Upper lobe of left lung (tissue), 6 donors: ENCODE measurements around the gene DSCAM. TPM values are rescaled to one million over a fixed set of nuclear protein-coding genes. Genes with fewer than 3 reads are reported as not detected.

Experiments used
- ATAC-seq, 2 donors: fragments of 200-7000 bp; cut with Tn5 transposase; one replicate each; pipeline ENCODE4 v1.9.1; 2022; ENCODE audit warnings: mild to moderate bottlenecking in 2 of 2, moderate library complexity in 2 of 2; ENCODE audit not compliant: low FRiP score in 2 of 2
- DNase-seq, 2 donors: peaks; one replicate each; pipeline ENCODE4 v3.0.0-alpha.2; 2019 to 2020
- H3K27ac ChIP-seq, 4 donors: fragments of 200-600 bp; sonication (generic); one replicate each; pipeline ENCODE4 v1.5.1; 2016 to 2019
- H3K27me3 ChIP-seq, 4 donors: fragments of 200-600 bp; sonication (generic); one replicate each; pipeline ENCODE4 v1.5.1; 2017 to 2019
- H3K36me3 ChIP-seq, 4 donors: fragments of 200-600 bp; sonication (generic); one replicate each; pipeline ENCODE4 v1.5.1; 2016 to 2019
- H3K4me1 ChIP-seq, 4 donors: fragments of 200-600 bp; sonication (generic); one replicate each; pipeline ENCODE4 v1.5.1; 2018 to 2019
- H3K4me3 ChIP-seq, 4 donors: fragments of 200-600 bp; sonication (generic); one replicate each; pipeline ENCODE4 v1.5.1; 2017 to 2019; ENCODE audit warnings: mild to moderate bottlenecking in 2 of 4, moderate library complexity in 1 of 4
- H3K9me3 ChIP-seq, 4 donors: fragments of 200-600 bp; sonication (generic); one replicate each; pipeline ENCODE4 v1.5.1; 2018 to 2019
- EP300 ChIP-seq, 4 donors: sonication (generic); formaldehyde crosslinking; IDR thresholded peaks; one replicate each; pipeline ENCODE4 v1.5.1; 2017; ENCODE audit warnings: antibody characterized with exemption in 4 of 4, control low read depth in 2 of 4
- POLR2A ChIP-seq, 4 donors: fragments of 450-650 bp; IDR thresholded peaks; one replicate each; pipeline ENCODE4 v1.5.1; 2016 to 2017; ENCODE audit warnings: antibody characterized with exemption in 4 of 4, mild to moderate bottlenecking in 2 of 4
- POLR2AphosphoS5 ChIP-seq, 2 donors: sonication (generic); formaldehyde crosslinking; IDR thresholded peaks; one replicate each; pipeline ENCODE4 v1.5.1; 2017; ENCODE audit warnings: antibody characterized with exemption in 2 of 2
- WGBS, 2 donors: methylation state at CpG; one replicate each; pipeline ENCODE4 v1.1.5; 2017 to 2018; 5-methylcytosine and 5-hydroxymethylcytosine counted together
- total RNA-seq, 6 donors: library from RNA; depleted of rRNA in 4 of 6; stranded (reverse); fragments of >200 nt in 4 of 6; gene quantifications; one replicate each; pipeline versions ENCODE4 v1.1.0 to v1.2.1, GENCODE V29; 2016 to 2021
- TF ChIP-seq, protein P1 (sequence below), 6 experiments: fragments of 450-650 bp in 4 of 6; fragments of 200-600 bp in 2 of 6; sonication (generic) in 2 of 6; IDR thresholded peaks; one replicate each; pipeline ENCODE4 v1.5.1; 2016 to 2019; ENCODE audit warnings: antibody characterized with exemption in 6 of 6
- donor health status: DM: no; HTN: no; CAD: no; lungs with moderate emphysema.
- donor health status: DM: no; HTN: yes; CAD: no; lungs with severe emphysema.

The DSCAM gene
- total RNA-seq, 6 donors from 2014 or later: under 0.01 to 0.61 (median 0.26) TPM; not detected in 1

DNA sequence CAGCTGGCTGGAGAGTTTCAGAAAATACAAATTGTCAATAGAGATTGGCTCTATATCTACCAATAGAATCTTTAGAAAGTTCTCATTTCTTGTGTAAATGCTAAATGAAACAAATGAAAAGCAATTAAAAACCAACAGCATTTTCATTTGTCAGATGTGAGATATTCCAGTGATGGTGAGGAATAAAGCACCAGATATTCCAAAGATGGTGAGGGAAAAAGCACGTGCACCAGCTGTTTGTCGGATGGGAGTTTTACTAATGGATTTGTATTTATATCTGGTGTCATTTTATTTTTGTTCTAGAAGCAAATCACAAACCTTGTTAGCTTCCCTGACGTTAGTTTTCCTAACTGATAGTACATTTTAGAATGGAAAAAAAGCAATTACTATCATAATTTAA lies 790.9 kb downstream of the DSCAM start:
- H3K36me3 ChIP-seq: no peaks in the 10 kb centered on the region
- WGBS, 2 donors: 74 to 84% methylated on average over 3 of the region's 3 CpGs
- H3K27ac ChIP-seq: no peak overlapping the region
- no peak overlapping the region for H3K4me3 ChIP-seq
- H3K27me3 ChIP-seq: no peaks in the 10 kb centered on the region
- no peaks in the 10 kb centered on the region for H3K9me3 ChIP-seq
- ATAC-seq (no peak), DNase-seq (no peak)
- peaks cover 0 to 21% (median 0%) of the 10 kb centered on the region in 4 donors for H3K4me1 ChIP-seq
- TF ChIP-seq POLR2AphosphoS5 (IDR thresholded peaks at IDR 0.05): no peak

DNA sequence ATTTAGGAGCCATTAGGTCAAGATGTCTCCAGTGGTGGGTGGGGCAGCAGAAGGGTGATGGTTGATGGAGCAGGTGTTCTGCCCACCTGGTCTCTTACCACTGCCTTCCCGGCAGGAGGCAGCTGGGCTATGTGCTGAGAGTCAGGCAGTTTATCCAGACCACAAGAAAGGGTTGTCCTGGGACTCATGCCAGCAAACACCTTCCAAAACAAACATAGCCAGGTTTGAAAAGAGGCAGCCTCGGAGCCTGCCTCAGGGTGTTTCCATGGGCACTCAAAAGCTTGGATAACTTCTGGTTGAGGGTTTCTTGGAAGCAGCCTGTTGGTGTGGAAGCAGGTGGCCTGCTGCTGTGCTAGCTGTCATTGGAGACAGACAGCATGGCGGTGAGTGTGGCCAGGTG lies 792.6 kb downstream of the DSCAM start:
- 32 to 49% methylated on average over 3 of the region's 3 CpGs for WGBS, 2 donors
- H3K9me3 ChIP-seq: no peaks in the 10 kb centered on the region
- H3K4me3 ChIP-seq: no peak overlapping the region
- peaks cover 0 to 21% (median 0%) of the 10 kb centered on the region in 4 donors for H3K4me1 ChIP-seq
- ATAC-seq (peak; percentile 64 to 96), DNase-seq (peak in 1 of 2 donors; percentile 94)
- H3K27me3 ChIP-seq: no peaks in the 10 kb centered on the region
- H3K27ac ChIP-seq: peak overlapping the region in 3 of 4 donors; percentile 7 to 43 (median 24)
- TF ChIP-seq POLR2A (IDR thresholded peaks at IDR 0.05) (peak in 1 of 4 donors; percentile 15), POLR2AphosphoS5 (IDR thresholded peaks at IDR 0.05) (peak; percentile 65 to 83), EP300 (IDR thresholded peaks at IDR 0.05) (peak in 3 of 4 donors; percentile 54 to 88 (median 71))
- TF ChIP-seq, protein P1, sequence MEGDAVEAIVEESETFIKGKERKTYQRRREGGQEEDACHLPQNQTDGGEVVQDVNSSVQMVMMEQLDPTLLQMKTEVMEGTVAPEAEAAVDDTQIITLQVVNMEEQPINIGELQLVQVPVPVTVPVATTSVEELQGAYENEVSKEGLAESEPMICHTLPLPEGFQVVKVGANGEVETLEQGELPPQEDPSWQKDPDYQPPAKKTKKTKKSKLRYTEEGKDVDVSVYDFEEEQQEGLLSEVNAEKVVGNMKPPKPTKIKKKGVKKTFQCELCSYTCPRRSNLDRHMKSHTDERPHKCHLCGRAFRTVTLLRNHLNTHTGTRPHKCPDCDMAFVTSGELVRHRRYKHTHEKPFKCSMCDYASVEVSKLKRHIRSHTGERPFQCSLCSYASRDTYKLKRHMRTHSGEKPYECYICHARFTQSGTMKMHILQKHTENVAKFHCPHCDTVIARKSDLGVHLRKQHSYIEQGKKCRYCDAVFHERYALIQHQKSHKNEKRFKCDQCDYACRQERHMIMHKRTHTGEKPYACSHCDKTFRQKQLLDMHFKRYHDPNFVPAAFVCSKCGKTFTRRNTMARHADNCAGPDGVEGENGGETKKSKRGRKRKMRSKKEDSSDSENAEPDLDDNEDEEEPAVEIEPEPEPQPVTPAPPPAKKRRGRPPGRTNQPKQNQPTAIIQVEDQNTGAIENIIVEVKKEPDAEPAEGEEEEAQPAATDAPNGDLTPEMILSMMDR (IDR thresholded peaks at IDR 0.05): peak in 1 of 6 experiments; percentile 3
- H3K36me3 ChIP-seq: no peaks in the 10 kb centered on the region

DNA sequence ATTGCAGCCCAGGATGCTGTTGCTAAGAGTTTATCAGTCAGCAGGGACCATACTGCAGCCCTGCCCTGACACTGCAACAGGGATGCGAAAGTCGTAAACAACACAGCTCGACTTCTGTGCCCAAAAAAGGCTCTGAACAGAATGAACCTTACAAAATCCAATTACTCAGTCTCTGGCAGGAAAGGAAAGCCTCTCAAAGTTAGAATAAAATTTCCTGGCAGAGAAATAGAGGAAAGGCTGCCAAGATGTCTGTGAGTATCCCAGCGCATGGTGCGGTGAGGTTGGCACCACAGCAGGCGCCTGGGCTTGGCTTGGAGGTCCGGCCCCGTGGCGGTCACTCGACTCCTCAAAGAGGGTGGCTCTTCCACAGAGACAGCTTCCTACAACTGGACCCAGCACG lies 794.0 kb downstream of the DSCAM start:
- H3K27me3 ChIP-seq: no peaks in the 10 kb centered on the region
- 54 to 61% methylated on average over 11 of the region's 11 CpGs for WGBS, 2 donors
- ATAC-seq (peak; percentile 50 to 75), DNase-seq (peak; percentile 51 to 61)
- H3K36me3 ChIP-seq: no peaks in the 10 kb centered on the region
- peak overlapping the region in 1 of 4 donors; percentile 48 for H3K27ac ChIP-seq
- TF ChIP-seq, protein P1 (IDR thresholded peaks at IDR 0.05): no peak
- TF ChIP-seq EP300 (IDR thresholded peaks at IDR 0.05): peak in 1 of 4 donors; percentile 38
- peaks cover 0 to 21% (median 0%) of the 10 kb centered on the region in 4 donors for H3K4me1 ChIP-seq
- H3K4me3 ChIP-seq: no peak overlapping the region
- no peaks in the 10 kb centered on the region for H3K9me3 ChIP-seq

DNA sequence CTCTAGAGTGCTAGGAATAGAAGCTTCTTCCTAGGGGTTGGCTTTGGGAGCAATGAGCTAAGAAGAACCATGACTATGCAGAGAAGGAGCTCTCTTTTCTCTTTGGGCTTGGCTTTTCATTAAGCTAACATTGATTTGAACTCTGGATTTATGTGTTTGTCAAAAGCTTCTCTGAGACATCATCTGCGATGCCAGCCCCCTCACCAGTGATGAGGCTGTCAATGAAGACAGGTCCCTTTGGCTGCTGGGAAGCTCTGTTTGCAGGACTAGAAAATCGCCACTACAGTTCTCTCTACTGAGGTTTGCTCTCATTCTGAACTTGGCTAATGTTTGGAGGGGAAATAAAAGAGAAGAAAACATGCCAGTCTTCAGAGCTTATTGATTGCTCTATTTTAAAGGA lies 794.7 kb downstream of the DSCAM start:
- Histone ChIP-seq H3K27ac (no peak overlapping the region), H3K4me3 (no peak overlapping the region), H3K4me1 (peaks cover 0 to 21% (median 0%) of the 10 kb centered on the region in 4 donors), H3K27me3 (no peaks in the 10 kb centered on the region), H3K36me3 (no peaks in the 10 kb centered on the region), H3K9me3 (no peaks in the 10 kb centered on the region)
- no peak for ATAC-seq
- 84 to 85% methylated on average over 2 of the region's 2 CpGs for WGBS, 2 donors
- TF ChIP-seq POLR2AphosphoS5 (IDR thresholded peaks at IDR 0.05): no peak
- no peak for TF ChIP-seq EP300 (IDR thresholded peaks at IDR 0.05)
- TF ChIP-seq, protein P1 (IDR thresholded peaks at IDR 0.05): no peak
- TF ChIP-seq POLR2A (IDR thresholded peaks at IDR 0.05): no peak
- DNase-seq: no peak

DNA sequence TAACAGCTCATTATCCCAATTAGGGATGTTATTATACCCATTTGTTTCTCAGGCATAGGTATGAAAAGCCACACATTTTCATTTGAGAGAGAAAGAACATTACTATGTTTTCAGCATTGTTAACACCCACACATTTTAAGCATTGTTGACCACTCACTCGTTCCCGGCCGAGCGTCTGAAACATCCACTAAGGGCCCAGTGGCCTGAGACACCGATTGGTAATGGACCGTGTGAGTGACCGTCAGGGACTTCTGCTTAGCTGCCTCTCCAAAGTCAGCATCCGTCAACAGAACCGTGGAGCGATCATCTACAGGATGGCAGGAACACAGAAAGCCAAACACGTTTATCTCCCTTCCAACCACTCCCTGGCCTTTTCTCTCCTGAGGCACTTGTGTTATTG lies 795.2 kb downstream of the DSCAM start:
- Histone ChIP-seq H3K27me3 (no peaks in the 10 kb centered on the region), H3K27ac (no peak overlapping the region), H3K4me1 (peaks cover 0 to 21% (median 0%) of the 10 kb centered on the region in 4 donors), H3K36me3 (no peaks in the 10 kb centered on the region), H3K4me3 (no peak overlapping the region), H3K9me3 (no peaks in the 10 kb centered on the region)
- 92% methylated on average over 11 of the region's 11 CpGs for WGBS, 2 donors
- ATAC-seq: no peak
- TF ChIP-seq, protein P1 (IDR thresholded peaks at IDR 0.05): no peak
- TF ChIP-seq EP300 (IDR thresholded peaks at IDR 0.05): no peak
- no peak for TF ChIP-seq POLR2AphosphoS5 (IDR thresholded peaks at IDR 0.05)
- no peak for TF ChIP-seq POLR2A (IDR thresholded peaks at IDR 0.05)
- DNase-seq: no peak
